Endothelial cell of umbilical vein (primary cell): ENCODE measurements around the gene CPEB1. TPM values are rescaled to one million over a fixed set of nuclear protein-coding genes. Genes with fewer than 3 reads are reported as not detected.

Experiments used
- BruUV-seq: library from RNA; stranded (reverse); fragments of 400-500 nt; replicated peaks from 2 replicates; lab custom pipeline; 2021; lab: Mats Ljungman, UMichigan
- CTCF ChIA-PET: fragments of 300-600, 350-600 bp; sonication (Branson Sonifier 250); formaldehyde crosslinking; loops from one replicate; lab custom pipeline; 2021; ENCODE audit warnings: antibody characterized with exemption, inconsistent platforms; lab: Charles Lee
- POLR2A ChIA-PET: fragments of 300-600, 350-600 bp; sonication (Branson Sonifier 250); formaldehyde crosslinking; loops from one replicate; lab custom pipeline; 2021; ENCODE audit warnings: antibody characterized with exemption, inconsistent platforms; lab: Charles Lee
- DNase-seq: peaks from one replicate; pipeline ENCODE4 v3.0.0-alpha.2; 2011; ENCODE audit warnings: low read depth, low spot score
- FAIRE-seq: peaks from 2 replicates; lab custom pipeline; 2011; peaks lifted over from hg19 to GRCh38; lab: Jason Lieb, UNC
- H2AFZ ChIP-seq: 2 replicates; pipeline ENCODE4 v1.6.0; 2012; ENCODE audit warnings: low read depth, low read length, control low read depth, inconsistent platforms
- H3K27ac ChIP-seq: 2 replicates; pipeline ENCODE4 v1.5.1; 2011; ENCODE audit warnings: low read depth, mild to moderate bottlenecking, control low read depth, low read length, moderate library complexity; ENCODE audit not compliant: insufficient read depth
- H3K27me3 ChIP-seq, 2 experiments: 2 replicates each; pipeline versions ENCODE4 v1.6.0 to v1.6.1; 2011; ENCODE audit warnings: low read length in 2 of 2, mixed read lengths in 1 of 2; ENCODE audit not compliant: control insufficient read depth in 2 of 2, insufficient read depth in 2 of 2
- H3K36me3 ChIP-seq, 2 experiments: 2 replicates in 1 of 2; 3 replicates in 1 of 2; pipeline ENCODE4 v1.5.1; 2011; ENCODE audit warnings: low read length in 2 of 2, mild to moderate bottlenecking in 1 of 2, moderate library complexity in 1 of 2; ENCODE audit not compliant: control insufficient read depth in 2 of 2, insufficient read depth in 2 of 2; ENCODE audit errors: extremely low read depth in 1 of 2
- H3K4me1 ChIP-seq: 3 replicates; pipeline ENCODE4 v1.5.1; 2011; ENCODE audit warnings: mild to moderate bottlenecking, low read length; ENCODE audit not compliant: control insufficient read depth, insufficient read depth; ENCODE audit errors: extremely low read depth
- H3K4me2 ChIP-seq: 2 replicates; pipeline ENCODE4 v1.6.1; 2011; ENCODE audit warnings: low read length, control low read depth, mixed read lengths; ENCODE audit not compliant: insufficient read depth
- H3K4me3 ChIP-seq, 3 experiments: fragments of 200-600 bp in 1 of 3; sonication (generic), shearing (Covaris generic) in 1 of 3; replicated peaks in 1 of 3; 2 replicates each; pipeline ENCODE4 v1.5.1; 2011 to 2016; ENCODE audit warnings: control low read depth in 3 of 3, low read length in 3 of 3, mild to moderate bottlenecking in 2 of 3, inconsistent platforms in 1 of 3, low read depth in 1 of 3, moderate library complexity in 1 of 3; ENCODE audit not compliant: insufficient read depth in 1 of 3
- H3K79me2 ChIP-seq: 2 replicates; pipeline ENCODE4 v1.6.0; 2012; ENCODE audit warnings: low read length, inconsistent platforms; ENCODE audit not compliant: control insufficient read depth, insufficient read depth
- H3K9ac ChIP-seq: replicated peaks from 2 replicates; pipeline ENCODE3; 2011; ENCODE audit warnings: low read length, control low read depth; ENCODE audit not compliant: insufficient read depth; ENCODE audit errors: extremely low read depth
- H3K9me1 ChIP-seq: replicated peaks from 3 replicates; pipeline ENCODE4 v1.6.0; 2011; ENCODE audit warnings: mild to moderate bottlenecking, low read length; ENCODE audit not compliant: control insufficient read depth, insufficient read depth; ENCODE audit errors: extremely low read depth
- H3K9me3 ChIP-seq: replicated peaks from 2 replicates; pipeline ENCODE4 v1.5.1; 2012; ENCODE audit warnings: low read length, inconsistent platforms; ENCODE audit not compliant: control insufficient read depth, insufficient read depth
- H4K20me1 ChIP-seq: replicated peaks from 2 replicates; pipeline ENCODE3; 2011; ENCODE audit warnings: mild to moderate bottlenecking, low read length; ENCODE audit not compliant: control insufficient read depth, insufficient read depth; ENCODE audit errors: extremely low read depth
- CTCF ChIP-seq, 2 donors: IDR thresholded peaks; 1 replicate in 1 of 2; 2 replicates in 1 of 2; pipeline ENCODE4 v1.5.1; 2011; ENCODE audit warnings: low read length in 2 of 2, mild to moderate bottlenecking in 2 of 2, moderate library complexity in 2 of 2, control low read depth in 1 of 2, inconsistent platforms in 1 of 2, low read depth in 1 of 2; ENCODE audit not compliant: insufficient read depth in 1 of 2; ENCODE audit errors: extremely low read depth in 1 of 2
- EZH2 ChIP-seq: IDR thresholded peaks from 2 replicates; pipeline ENCODE4 v1.6.1; 2012; ENCODE audit warnings: borderline replicate concordance, low read depth, mild to moderate bottlenecking, moderate library complexity, low read length, inconsistent platforms; ENCODE audit not compliant: severe bottlenecking
- FOS ChIP-seq: IDR thresholded peaks from 2 replicates; pipeline ENCODE4 v1.6.1; 2011; ENCODE audit warnings: mild to moderate bottlenecking, low read length, moderate library complexity, borderline replicate concordance; ENCODE audit not compliant: insufficient read depth
- GATA2 ChIP-seq: IDR thresholded peaks from 2 replicates; pipeline ENCODE4 v1.7.0; 2011; ENCODE audit warnings: low read depth, mild to moderate bottlenecking, moderate library complexity, mixed read lengths, low read length; ENCODE audit not compliant: insufficient read length, insufficient read depth
- JUN ChIP-seq: IDR thresholded peaks from 2 replicates; pipeline ENCODE4 v1.6.1; 2011; ENCODE audit warnings: borderline replicate concordance, low read depth; ENCODE audit not compliant: insufficient read length, insufficient read depth
- MAX ChIP-seq: IDR thresholded peaks from 2 replicates; pipeline ENCODE4 v1.6.1; 2011; ENCODE audit not compliant: insufficient read depth, insufficient read length
- MYC ChIP-seq: IDR thresholded peaks from one replicate; pipeline ENCODE4 v1.6.1; 2011; ENCODE audit warnings: mild to moderate bottlenecking, low read depth, low read length
- POLR2A ChIP-seq: IDR thresholded peaks from 2 replicates; pipeline ENCODE4 v1.6.1; 2012; ENCODE audit warnings: low read depth, mild to moderate bottlenecking, control low read depth, low read length
- POLR2AphosphoS5 ChIP-seq: IDR thresholded peaks from 2 replicates; pipeline ENCODE4 v1.6.1; 2012; ENCODE audit warnings: low read depth, mild to moderate bottlenecking, control low read depth, low read length, moderate library complexity; ENCODE audit not compliant: insufficient read depth
- dilution Hi-C: fragments of 300-500 bp; cut with MboI; formaldehyde crosslinking; loops from one replicate; pipeline ENCODE4 v1.15.0; 2019; ENCODE audit warnings: low sequenced_read_pairs; ENCODE audit not compliant: extremely low pct_ligation_motif_present
- intact Hi-C: fragments of 100-400 bp; cut with micrococcal nuclease; formaldehyde crosslinking; loops from one replicate; pipeline ENCODE4 v1.10.0; 2022
- polyA plus RNA-seq, 4 experiments: library from polyadenylated mRNA; depleted of rRNA in 3 of 4; stranded (reverse) in 3 of 4; unstranded in 1 of 4; fragments of >200 nt; gene quantifications; 2 replicates each; pipeline versions ENCODE4 v1.2.1 to v1.2.3, GENCODE V29; 2011 to 2012; ENCODE audit warnings: missing spikeins in 1 of 4
- total RNA-seq: library from RNA; stranded (reverse); gene quantifications from 2 replicates; pipeline ENCODE4 v1.2.3, GENCODE V29; 2021

Gene CPEB1
- total and polyA plus RNA-seq, 2 donors (not counting 3 experiments of a cell fraction or from before 2014, with no cell fraction given), result not detected

GRCh38 chr15:82649226-82649999 is 2.2 kb upstream of the CPEB1 start:
- H3K9me3 ChIP-seq, result no peaks in the 10 kb centered on the region
- no TSS peak for BruUV-seq
- H3K4me2 ChIP-seq, result no peak overlapping the region
- ChIA-PET POLR2A (no interaction called here), CTCF (no interaction called here)
- H3K9ac ChIP-seq, result no peak overlapping the region
- no peak overlapping the region for H3K4me3 ChIP-seq
- intact Hi-C loops, result no loop called here
- dilution Hi-C loops, result no loop called here
- no peak overlapping the region for H3K27ac ChIP-seq
- peaks cover 32 to 43% of the 10 kb centered on the region in 2 experiments for H3K27me3 ChIP-seq
- DNase-seq (no peak), FAIRE-seq (no peak)
- H3K79me2 ChIP-seq, result no peaks in the 10 kb centered on the region
- H4K20me1 ChIP-seq, result no peaks in the 10 kb centered on the region
- H3K36me3 ChIP-seq, result no peaks in the 10 kb centered on the region
- no peak overlapping the region for H2AFZ ChIP-seq
- H3K4me1 ChIP-seq, result no peaks in the 10 kb centered on the region
- no peak for TF ChIP-seq MAX
- TF ChIP-seq POLR2A, result no peak
- TF ChIP-seq MYC, result no peak
- no peak for TF ChIP-seq JUN
- no peak for TF ChIP-seq POLR2AphosphoS5
- no peak for TF ChIP-seq GATA2
- no peak for TF ChIP-seq EZH2
- no peak for TF ChIP-seq CTCF (IDR thresholded peaks at IDR 0.05; ENCODE audit: extremely low read depth in 1 of 2, insufficient read depth in 1 of 2, low read depth in 1 of 2, low read length in 2 of 2)
- no peak for TF ChIP-seq FOS
- no peaks in the 10 kb centered on the region for H3K9me1 ChIP-seq
